Measurements from ENCODE around the gene MDC1. TPM values are rescaled to one million over a fixed set of nuclear protein-coding genes. Genes with fewer than 3 reads are reported as not detected.
"Not testable (repeated sequence)": the region's sequence is repeated elsewhere in the genome, so short reads cannot be mapped to it uniquely, and the experiment has no call there.

The MDC1 gene
- polyA plus RNA-seq, 3 donors, result 0.27 to 4.5 (median 0.34) TPM

- Histone ChIP-seq H3K79me2 (ENCODE audit: insufficient read depth, low read length) (no peaks in the 10 kb centered on the region), H2AFZ (ENCODE audit: insufficient read depth, low read depth, low read length, poor library complexity, severe bottlenecking) (no peak overlapping the region), H4K20me1 (ENCODE audit: insufficient read depth, low read length) (no peaks in the 10 kb centered on the region), H3K9me3 (replicated peaks in 1 of 2; ENCODE audit: control insufficient read depth in 1 of 2, insufficient read depth in 1 of 2, low read length in 2 of 2) (no peaks in the 10 kb centered on the region), H3K27ac (ENCODE audit: low read depth in 1 of 2, low read length in 2 of 2) (no peak overlapping the region), H3K27me3 (ENCODE audit: control insufficient read depth in 2 of 2, insufficient read depth in 2 of 2, low read length in 2 of 2) (no peaks in the 10 kb centered on the region), H3K36me3 (replicated peaks in 1 of 2; ENCODE audit: control insufficient read depth in 1 of 2, insufficient read depth in 2 of 2, low read length in 2 of 2) (no peaks in the 10 kb centered on the region), H3K9ac (ENCODE audit: insufficient read depth, low read length, poor library complexity, severe bottlenecking) (no peak overlapping the region), H3K4me3 (replicated peaks in 1 of 3; ENCODE audit: low read depth in 2 of 3, low read length in 3 of 3) (no peak overlapping the region), H3K4me1 (ENCODE audit: control insufficient read depth in 1 of 2, insufficient read depth in 2 of 2, low read length in 2 of 2) (peaks cover 36 to 46% of the 10 kb centered on the region in 2 donors), H3K4me2 (replicated peaks; ENCODE audit: extremely low read depth, low read length, poor library complexity, severe bottlenecking) (no peak overlapping the region)
- intact Hi-C loops (cut with micrococcal nuclease), result loop anchor here in 1 of 2 donors (10.0 kb wide), 1 partner anchor 108 kb away; no protein-coding TSS in a partner anchor
- TF ChIP-seq CTCF (IDR thresholded peaks at IDR 0.05), result no peak
- Mint-ChIP-seq H3K4me1 (peaks cover 60% of the 10 kb centered on the region), H3K36me3 (peaks cover 0 to 6% of the 10 kb centered on the region in 2 donors), H3K27me3 (ENCODE audit: low read depth in 3 of 3) (peaks cover 13 to 19% (median 17%) of the 10 kb centered on the region in 3 donors), H3K27ac (peak overlapping the region in 2 of 7 donors; percentile 37 to 47), H3K4me3 (peak overlapping the region in 1 of 2 donors; percentile 13), H3K9me3 (peaks cover 0 to 3% (median 0%) of the 10 kb centered on the region in 7 donors)
- 98% methylated on average over 6 of the region's 6 CpGs for WGBS (ENCODE audit: insufficient coverage)
- DNase-seq, result no peak
These were observed 49.5 kb upstream of the MDC1 start for GRCh38 chr6:30766461-30767157.

- not testable (repeated sequence) for H3K9ac ChIP-seq (ENCODE audit: insufficient read depth, low read length, poor library complexity, severe bottlenecking); H3K9me3 Mint-ChIP-seq; H3K27ac Mint-ChIP-seq; H3K4me2 ChIP-seq (replicated peaks; ENCODE audit: extremely low read depth, low read length, poor library complexity, severe bottlenecking); H2AFZ ChIP-seq (ENCODE audit: insufficient read depth, low read depth, low read length, poor library complexity, severe bottlenecking); H3K27me3 ChIP-seq (ENCODE audit: control insufficient read depth in 2 of 2, insufficient read depth in 2 of 2, low read length in 2 of 2); H4K20me1 ChIP-seq (ENCODE audit: insufficient read depth, low read length); H3K4me3 Mint-ChIP-seq; H3K27ac ChIP-seq (ENCODE audit: low read depth in 1 of 2, low read length in 2 of 2); H3K9me3 ChIP-seq (replicated peaks in 1 of 2; ENCODE audit: control insufficient read depth in 1 of 2, insufficient read depth in 1 of 2, low read length in 2 of 2); H3K36me3 Mint-ChIP-seq; DNase-seq; H3K79me2 ChIP-seq (ENCODE audit: insufficient read depth, low read length); H3K4me3 ChIP-seq (replicated peaks in 1 of 3; ENCODE audit: low read depth in 2 of 3, low read length in 3 of 3); H3K36me3 ChIP-seq (replicated peaks in 1 of 2; ENCODE audit: control insufficient read depth in 1 of 2, insufficient read depth in 2 of 2, low read length in 2 of 2)
- peaks cover 39 to 47% of the 10 kb centered on the region in 2 donors for H3K4me1 ChIP-seq (ENCODE audit: control insufficient read depth in 1 of 2, insufficient read depth in 2 of 2, low read length in 2 of 2)
- H3K27me3 Mint-ChIP-seq (ENCODE audit: low read depth in 3 of 3), result peaks cover 15 to 20% (median 17%) of the 10 kb centered on the region in 3 donors
- 100% methylated on average over 1 of the region's 1 CpG for WGBS (ENCODE audit: insufficient coverage)
- H3K4me1 Mint-ChIP-seq, result peaks cover 61% of the 10 kb centered on the region
- intact Hi-C loops (cut with micrococcal nuclease), result loop anchor here in 1 of 2 donors (10.0 kb wide), 1 partner anchor 109 kb away; no protein-coding TSS in a partner anchor
These were observed 48.4 kb upstream of the MDC1 start for GRCh38 chr6:30765495-30765894.

- 61% methylated on average over 9 of the region's 13 CpGs for WGBS (ENCODE audit: insufficient coverage)
- not testable (repeated sequence) for H3K27me3 ChIP-seq (ENCODE audit: control insufficient read depth in 2 of 2, insufficient read depth in 2 of 2, low read length in 2 of 2); H4K20me1 ChIP-seq (ENCODE audit: insufficient read depth, low read length); H3K9ac ChIP-seq (ENCODE audit: insufficient read depth, low read length, poor library complexity, severe bottlenecking); H3K36me3 ChIP-seq (replicated peaks in 1 of 2; ENCODE audit: control insufficient read depth in 1 of 2, insufficient read depth in 2 of 2, low read length in 2 of 2); H3K9me3 ChIP-seq (replicated peaks in 1 of 2; ENCODE audit: control insufficient read depth in 1 of 2, insufficient read depth in 1 of 2, low read length in 2 of 2); DNase-seq; H3K4me3 ChIP-seq (replicated peaks in 1 of 3; ENCODE audit: low read depth in 2 of 3, low read length in 3 of 3); H2AFZ ChIP-seq (ENCODE audit: insufficient read depth, low read depth, low read length, poor library complexity, severe bottlenecking); H3K27ac ChIP-seq (ENCODE audit: low read depth in 1 of 2, low read length in 2 of 2); H3K79me2 ChIP-seq (ENCODE audit: insufficient read depth, low read length); H3K4me2 ChIP-seq (replicated peaks; ENCODE audit: extremely low read depth, low read length, poor library complexity, severe bottlenecking); H3K9me3 Mint-ChIP-seq
- Mint-ChIP-seq H3K4me3 (peak overlapping the region in 1 of 2 donors; percentile 69), H3K4me1 (peaks cover 61% of the 10 kb centered on the region), H3K27ac (peak overlapping the region in 3 of 7 donors; percentile 8 to 40 (median 33)), H3K36me3 (peaks cover 0 to 11% of the 10 kb centered on the region in 2 donors), H3K27me3 (ENCODE audit: low read depth in 3 of 3) (peaks cover 15 to 20% (median 17%) of the 10 kb centered on the region in 3 donors)
- H3K4me1 ChIP-seq (ENCODE audit: control insufficient read depth in 1 of 2, insufficient read depth in 2 of 2, low read length in 2 of 2), result peaks cover 39 to 47% of the 10 kb centered on the region in 2 donors
- intact Hi-C loops (cut with micrococcal nuclease), result loop anchor here in 1 of 2 donors (10.0 kb wide), 1 partner anchor 110 kb away; no protein-coding TSS in a partner anchor
These were observed 47.5 kb upstream of the MDC1 start for GRCh38 chr6:30764490-30765043.
